ENCODE results near the gene SNCB.

DNA sequence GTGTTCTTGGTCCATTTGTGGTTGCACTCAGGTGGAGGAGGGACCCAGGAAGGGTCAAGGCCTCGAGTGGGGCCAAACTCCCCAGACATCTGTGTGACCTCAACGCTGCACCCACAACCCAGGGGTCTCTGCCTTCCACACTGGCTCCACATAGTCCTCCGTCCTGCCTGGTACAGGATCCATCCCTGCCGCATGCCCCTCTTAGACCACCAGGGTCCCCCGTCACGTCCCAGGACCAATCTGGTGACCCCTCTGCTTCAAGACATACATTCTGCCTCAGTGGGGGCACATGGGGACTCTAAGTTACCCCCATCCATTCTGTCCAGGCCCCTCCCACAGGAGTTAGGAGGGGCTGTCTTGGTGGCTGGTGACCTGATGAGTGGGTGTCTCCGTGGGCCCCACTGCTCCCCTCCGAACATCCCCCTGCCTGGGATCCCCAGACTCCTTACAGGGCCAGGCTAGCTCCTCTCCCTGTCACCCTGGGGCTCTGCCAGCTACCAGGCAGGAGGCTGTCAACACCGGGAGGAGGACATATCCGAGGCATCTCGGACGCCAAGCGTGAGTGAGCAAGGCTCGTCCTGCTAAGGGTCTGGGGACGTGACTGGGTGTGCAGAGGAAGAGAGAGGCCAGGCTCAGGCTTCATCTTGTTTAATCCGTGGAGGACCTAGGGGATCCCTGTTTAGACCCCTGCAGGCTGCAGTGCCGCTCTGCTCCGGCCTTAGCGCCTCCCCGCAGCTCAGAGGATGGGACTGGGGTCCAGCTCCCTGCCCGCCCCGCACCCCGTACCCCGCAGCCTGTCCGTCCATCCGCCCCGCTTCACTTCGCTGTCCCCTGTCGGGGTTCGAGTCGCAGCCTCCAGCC is 49.3 kb upstream of the SNCB start:
- TF ChIP-seq, protein P1, sequence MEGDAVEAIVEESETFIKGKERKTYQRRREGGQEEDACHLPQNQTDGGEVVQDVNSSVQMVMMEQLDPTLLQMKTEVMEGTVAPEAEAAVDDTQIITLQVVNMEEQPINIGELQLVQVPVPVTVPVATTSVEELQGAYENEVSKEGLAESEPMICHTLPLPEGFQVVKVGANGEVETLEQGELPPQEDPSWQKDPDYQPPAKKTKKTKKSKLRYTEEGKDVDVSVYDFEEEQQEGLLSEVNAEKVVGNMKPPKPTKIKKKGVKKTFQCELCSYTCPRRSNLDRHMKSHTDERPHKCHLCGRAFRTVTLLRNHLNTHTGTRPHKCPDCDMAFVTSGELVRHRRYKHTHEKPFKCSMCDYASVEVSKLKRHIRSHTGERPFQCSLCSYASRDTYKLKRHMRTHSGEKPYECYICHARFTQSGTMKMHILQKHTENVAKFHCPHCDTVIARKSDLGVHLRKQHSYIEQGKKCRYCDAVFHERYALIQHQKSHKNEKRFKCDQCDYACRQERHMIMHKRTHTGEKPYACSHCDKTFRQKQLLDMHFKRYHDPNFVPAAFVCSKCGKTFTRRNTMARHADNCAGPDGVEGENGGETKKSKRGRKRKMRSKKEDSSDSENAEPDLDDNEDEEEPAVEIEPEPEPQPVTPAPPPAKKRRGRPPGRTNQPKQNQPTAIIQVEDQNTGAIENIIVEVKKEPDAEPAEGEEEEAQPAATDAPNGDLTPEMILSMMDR (IDR thresholded peaks at IDR 0.05), result no peak
- no peak for TF ChIP-seq POLR2AphosphoS5 (IDR thresholded peaks at IDR 0.05)
- TF ChIP-seq POLR2A (IDR thresholded peaks at IDR 0.05), result no peak
- TF ChIP-seq EP300 (IDR thresholded peaks at IDR 0.05; ENCODE audit: low read depth), result no peak
